ENCODE data around the gene LRP1B.

The LRP1B gene

DNA sequence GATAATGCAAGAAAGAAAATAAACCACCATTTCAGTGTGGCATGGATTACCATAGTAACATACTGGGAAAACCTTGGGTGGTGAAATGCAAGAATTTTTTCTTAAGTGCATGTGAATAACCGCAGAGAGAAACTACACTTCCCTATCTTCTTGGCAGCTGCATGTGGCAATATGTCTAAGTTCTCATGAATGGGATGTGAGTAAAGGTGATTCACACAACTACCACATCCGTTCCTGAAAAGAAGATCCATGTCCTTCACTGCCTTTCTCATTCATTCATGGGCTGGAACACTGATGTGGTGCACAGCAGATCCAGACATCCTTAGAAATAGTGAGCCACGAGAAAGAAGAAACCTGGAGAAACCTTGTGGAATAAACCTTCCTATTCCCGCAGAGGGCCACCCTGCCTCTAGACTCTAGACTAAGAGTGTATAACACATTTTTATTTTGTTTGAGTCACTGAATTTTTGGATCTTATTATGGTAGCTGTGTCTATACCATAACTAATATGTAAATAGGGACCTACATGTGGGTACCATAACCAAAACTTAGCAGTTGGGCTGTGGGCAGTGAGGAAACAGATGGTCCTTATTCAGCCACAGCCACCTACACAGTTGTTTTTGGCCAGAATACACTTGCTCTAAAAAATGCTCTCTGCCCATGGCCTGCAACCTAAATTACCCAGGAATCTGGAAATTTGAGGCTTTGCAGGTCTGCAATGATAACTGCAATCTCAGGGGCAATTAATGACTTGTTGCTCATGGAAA lies 573.3 kb downstream of the LRP1B start:
- DNase-seq: peak; percentile 96

DNA sequence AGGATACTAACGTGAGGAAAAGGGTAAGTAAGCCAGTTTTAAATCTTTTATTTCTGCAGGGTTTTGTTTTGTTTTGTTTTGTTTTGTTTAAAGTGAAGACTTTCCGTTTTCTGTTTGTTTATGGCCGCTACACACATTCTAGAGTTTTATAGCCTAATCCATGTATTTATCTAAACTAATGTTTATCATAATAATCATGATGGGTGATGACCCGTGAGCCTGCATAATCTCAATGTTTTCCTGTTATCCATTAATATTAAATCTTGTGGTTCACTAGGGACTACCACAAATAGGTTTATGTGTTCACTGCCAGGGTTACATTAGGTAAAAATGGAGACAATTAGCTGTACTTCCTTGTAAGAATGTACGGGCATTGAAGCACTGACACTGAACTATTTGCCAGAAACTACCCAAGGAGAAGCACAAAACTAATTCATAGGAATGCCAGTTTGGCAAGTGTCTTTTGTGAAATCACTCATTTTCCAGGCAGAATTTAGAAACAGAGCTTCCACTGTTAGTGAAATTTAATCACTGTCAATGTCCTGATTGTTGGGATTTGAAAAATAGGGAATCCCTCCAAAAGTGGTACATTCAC lies 574.8 kb downstream of the LRP1B start:
- DNase-seq: no peak

DNA sequence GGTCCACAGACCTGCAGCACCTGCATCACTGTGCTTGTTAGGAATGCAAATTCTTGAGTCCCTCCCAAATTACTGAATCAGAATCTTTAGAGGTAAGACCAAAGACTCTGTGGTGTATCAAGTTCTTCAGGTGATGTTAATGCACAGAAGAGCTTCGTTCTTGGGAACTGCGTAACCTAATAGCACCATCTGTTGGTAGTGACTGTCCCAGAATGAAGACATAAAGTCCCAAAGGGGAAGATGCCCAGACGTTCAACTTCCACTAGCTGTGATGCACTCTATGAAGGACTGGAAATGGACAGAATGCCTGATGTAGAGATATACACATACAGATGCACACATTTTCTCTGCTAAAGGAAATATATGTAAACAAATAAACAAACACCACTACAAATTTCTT lies 576.0 kb downstream of the LRP1B start:
- DNase-seq: peak; percentile 59

DNA sequence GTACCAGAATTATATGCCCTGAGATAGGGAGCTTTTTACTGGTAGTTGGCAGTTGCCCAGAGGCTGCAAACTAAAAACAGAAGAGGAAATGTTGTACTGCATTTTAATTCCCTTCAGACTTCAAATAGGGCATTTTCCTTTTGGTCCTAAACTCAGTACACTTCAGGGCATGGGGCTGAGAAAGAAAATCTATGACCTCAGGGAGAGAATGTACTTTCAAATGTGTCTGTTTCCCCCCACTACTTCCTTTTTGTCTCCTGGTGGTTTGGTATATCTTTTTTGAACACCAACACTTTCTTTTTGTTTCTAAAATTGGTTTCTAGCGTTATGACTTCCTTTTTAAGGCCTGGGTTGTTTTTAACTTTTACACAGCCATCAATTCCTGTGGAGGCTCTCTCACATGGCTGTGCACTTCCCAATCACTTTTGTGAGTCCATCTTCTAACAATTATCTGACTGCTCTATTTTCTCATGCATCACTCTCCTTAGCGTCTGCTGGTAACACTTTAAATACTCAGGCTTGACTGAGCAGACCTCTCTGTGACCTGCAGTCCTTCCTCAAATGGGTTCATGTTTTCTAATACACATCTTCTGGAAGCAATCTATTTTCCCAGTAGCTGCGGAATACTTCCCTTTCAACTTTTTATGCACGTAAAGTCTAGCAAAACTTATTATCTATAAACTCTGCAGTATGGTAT lies 596.0 kb downstream of the LRP1B start:
- peak; percentile 11 for DNase-seq

DNA sequence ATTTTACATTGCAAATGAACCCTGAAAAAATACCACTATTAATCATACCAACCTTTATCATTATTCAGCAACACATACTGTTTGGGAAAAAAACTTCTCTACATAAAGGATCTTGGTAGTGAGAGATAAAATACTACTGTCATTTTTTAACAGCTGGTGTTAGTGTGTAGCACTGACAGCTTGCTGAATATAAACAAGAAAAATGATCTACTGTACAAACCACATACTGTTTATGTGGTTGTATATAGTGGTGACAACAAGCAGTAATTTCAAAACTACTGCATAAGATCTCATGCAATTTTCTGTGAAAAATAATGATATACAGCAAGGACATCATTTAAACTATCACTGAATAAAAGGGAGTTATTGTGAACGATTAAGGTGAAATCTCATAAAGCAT lies 601.2 kb downstream of the LRP1B start:
- DNase-seq: no peak

DNA sequence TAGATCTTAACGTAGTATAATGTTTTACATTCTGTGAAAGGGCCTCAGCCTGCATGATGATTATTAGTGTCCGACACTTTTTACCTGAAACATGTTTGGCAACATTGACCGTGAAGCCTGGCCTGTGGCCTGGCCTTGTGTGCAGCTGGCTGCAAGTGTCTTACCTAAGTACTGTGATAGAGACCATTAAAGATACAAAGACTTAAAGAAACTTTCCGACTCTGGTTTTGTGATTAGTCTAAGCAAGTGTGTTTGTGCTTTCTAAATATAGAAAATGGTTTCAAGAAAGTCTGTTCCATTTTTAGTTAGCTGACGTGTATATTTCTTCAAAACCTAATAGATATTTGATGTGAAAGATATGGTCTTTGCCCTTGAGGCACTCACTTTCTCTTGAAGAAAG lies 601.8 kb downstream of the LRP1B start:
- DNase-seq: no peak

DNA sequence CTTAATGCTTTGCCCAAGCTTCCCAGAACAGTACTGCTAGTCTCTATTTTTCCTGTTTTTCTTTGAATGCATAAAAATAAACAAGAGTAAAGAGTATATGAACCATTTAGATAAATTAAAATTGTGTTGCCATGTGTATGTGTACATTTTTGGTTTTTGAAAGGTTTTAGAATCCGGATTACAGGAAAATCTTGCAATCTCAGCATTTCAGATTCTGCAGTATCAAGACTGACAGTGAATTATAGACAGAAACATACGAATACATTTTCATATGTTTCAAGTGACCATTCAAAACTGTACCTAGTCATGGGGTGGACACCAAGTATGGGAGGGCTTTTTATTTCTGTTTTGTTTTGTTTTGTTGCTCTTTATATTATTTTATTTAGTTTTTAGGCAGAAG lies 604.1 kb downstream of the LRP1B start:
- no peak for DNase-seq

DNA sequence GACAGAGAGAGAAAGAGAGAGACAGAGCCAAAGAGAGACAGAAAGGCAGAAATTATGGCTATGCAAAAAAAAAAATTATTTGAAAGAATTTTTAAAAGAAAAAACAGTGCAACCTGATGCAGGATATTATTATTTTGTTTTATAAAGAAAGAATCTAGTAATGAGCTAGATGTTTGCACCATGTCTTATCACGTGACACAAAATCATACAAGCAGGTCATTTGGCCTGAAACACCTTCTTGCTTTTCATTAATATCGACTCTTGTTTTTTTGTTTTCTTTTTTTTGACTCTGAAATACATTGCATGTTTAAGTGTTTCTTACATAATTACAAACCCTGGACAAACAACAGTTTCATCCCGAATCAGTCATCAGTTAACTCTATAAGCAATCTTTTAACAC lies 606.0 kb downstream of the LRP1B start:
- DNase-seq: no peak

DNA sequence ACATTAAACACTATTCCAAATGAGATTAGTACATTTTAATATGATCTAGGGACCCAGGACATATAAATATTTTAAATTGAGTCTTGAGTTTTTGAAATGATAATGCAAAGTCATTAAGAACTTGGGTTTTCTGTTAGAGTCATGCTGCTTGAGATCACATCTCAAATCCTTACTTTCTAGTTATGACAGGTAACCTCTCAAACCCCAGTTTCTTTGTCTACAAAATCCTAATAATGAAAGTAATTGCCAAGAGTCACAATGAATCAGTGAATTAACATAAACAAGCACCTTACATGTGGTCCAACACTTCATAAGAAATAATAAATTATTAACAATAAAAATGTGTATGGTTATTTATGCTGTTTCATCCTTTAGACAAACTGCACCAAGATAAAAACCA lies 607.6 kb downstream of the LRP1B start:
- no peak for DNase-seq

DNA sequence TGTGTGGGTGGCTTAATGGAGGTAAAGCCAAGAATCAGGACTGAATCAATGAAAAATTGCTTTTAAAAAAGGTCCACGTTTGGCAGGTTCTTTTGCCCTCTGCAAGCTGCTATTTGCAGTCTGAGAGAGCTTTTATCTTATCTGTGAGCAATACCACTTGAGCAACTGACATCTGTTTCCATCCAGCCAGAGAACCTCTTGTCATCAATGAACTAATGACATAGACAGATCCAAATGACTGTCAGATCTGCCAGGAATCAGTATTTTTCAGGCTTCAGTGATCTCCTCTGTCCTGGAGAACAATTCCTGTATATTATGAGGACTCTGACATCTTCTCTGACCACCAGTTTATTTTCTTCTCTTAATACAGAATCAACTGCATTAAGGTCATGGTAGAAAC lies 608.1 kb downstream of the LRP1B start:
- DNase-seq: no peak

DNA sequence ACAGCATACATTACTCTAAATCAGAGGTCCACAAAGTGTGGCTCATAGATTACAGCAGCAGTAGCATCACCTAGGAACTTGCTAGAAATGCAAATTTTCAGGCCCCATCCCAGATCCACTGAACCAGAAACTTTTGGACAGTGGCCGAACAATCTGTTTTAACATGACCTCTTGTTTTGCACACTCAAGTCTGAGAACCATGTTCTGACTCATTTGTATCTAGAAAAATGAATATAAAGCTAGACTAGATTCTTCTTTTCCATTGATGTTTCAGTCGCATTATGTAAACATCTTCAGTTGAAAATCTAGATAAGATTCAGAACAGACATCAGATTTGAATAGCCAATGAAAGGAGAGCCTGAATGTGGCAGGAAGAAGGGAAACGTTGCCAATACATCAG lies 608.8 kb downstream of the LRP1B start:
- DNase-seq: no peak

DNA sequence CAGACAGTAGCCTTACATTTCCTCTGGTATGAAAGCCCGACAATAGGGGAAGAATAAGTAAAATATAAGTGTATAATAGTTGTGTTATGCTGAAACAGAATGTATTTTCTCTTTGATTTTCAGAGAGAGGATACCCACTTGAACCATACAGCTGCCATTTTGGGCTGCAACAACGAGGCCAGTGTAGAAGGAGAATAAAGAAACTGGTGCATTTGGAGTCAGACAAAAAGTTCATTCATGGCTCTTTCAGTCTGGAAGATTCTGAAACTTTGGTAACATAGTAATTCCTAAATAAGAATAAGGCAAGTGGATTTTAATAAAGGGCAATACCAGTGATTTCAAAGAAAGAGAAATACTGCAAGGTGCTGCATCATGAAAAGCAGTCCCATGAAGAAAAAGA lies 610.9 kb downstream of the LRP1B start:
- DNase-seq: no peak

DNA sequence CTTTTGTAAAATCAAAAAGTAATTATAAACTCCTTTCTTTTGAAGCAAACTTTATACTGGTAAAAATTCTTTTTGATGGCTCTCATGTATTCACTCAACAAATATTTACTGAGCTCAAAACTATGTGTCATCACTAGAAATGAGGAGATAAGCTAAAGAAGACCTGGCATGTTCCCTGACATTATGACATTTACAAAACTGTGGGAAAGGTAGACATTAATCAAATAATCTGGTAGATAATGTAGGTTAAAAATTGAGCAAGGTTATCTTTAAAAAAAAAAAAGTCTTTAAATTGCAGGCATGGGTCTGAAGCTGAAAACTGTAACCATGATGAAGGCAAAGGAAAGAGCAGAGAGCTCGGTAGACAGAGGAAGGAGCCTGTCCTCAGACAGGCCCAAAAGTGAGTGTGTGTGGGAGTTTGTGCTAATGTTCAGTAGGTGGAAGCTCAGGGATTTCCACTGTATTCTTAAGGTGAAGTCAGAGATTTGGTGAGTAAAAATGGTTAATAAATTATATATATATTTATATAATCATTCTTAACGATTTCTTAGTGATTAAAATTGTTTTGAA lies 612.9 kb downstream of the LRP1B start:
- no peak for DNase-seq

DNA sequence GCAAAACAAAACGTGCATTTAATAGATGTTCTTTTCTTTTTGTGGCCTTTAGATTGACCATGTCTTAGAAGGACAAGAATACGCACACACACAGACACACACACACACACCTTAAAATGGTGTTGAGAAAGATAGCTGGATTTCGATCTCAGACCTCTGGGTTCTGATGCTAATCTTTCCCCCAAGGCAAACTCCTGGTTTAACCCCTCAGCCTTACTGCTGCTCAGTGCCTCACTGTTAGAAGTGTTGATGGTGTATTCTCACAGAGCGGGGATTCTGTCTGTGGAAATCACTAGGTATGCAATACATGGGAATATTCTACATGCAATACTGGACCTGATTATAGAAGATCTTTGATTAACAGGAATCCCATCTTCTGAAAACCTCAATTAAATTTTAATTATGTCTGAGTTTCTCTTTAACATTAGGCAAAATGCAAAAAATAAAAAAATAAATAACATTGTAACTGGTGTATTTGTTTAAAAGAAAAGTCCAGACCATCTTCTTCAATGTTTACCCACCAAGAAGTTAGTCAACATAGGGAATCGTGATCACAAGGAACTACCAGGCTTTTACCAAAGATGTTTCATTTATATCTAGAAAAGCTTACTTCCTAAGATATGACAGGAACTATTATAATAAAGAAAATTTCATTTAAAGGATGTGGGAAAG lies 613.5 kb downstream of the LRP1B start:
- no peak for DNase-seq

DNA sequence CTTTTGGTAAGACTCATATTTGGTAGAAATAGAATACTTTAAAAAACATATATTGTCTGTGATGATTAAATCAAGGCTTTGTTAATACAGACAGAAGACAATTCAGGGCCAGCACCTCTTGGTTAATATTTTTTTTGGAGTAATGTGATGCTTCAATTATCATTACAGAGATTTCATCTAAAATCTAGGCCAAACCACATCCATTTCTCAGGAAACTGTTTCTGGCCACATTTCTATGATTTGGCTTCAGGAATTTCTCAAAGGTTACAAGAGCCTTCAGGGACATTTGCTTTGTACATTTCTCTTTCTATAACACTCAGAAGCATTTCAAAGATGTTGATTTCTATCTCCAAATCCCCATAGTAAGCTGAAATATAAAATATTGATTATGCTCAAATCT lies 614.9 kb downstream of the LRP1B start:
- no peak for DNase-seq

DNA sequence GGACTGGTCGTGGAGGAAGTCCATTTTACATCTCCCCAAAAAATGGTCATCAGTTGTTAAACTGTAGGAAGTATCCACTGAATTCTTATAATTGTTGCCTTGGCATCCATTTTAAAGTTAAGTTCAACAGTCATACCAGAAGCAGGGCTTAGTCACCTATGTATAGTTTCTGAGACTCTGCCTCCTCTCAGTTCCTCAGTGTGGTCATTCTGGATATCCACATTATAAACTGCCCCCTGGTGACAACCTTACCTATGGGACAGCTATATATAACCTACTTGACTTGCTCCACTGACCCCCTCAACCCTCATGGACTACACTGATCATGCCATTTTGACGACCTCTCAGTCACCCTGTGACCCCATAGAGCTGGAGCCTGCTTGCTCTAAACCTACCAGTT lies 617.0 kb downstream of the LRP1B start:
- no peak for DNase-seq

DNA sequence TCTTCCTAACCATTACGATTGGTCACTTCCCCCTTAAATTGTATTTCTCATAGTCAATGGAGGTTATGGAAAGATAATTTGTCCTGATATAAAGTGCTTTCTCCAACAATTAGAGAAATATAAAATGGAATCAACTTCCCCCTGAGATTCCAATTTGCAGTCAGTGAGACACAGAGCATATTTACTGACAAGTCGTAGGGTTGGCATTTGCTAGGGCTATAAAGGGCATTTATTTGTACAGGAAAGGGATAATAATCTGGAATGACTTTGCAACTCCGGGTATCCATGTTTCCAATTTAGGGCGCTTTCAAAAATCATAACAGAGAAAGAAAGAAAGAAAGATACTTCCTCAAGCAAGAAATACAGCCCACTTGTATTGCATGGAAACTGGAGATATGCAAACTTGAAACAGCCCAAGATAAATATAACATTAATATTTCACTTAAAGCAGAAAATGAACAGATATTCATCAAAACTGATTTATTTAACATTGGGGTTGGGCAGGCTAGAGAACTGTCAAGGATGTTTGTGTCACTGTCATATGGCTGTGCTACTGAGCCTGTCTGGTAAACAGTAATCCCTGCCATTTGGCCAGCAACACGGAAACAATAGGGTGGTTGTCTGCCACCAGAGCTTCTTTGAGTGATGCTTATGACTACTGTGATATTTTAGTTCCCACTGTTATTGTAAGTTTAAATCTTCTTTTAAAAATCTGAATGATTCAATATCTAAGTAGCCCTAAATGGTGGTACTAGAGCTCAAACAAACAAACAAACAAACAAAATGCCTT lies 621.8 kb downstream of the LRP1B start:
- DNase-seq: no peak

DNA sequence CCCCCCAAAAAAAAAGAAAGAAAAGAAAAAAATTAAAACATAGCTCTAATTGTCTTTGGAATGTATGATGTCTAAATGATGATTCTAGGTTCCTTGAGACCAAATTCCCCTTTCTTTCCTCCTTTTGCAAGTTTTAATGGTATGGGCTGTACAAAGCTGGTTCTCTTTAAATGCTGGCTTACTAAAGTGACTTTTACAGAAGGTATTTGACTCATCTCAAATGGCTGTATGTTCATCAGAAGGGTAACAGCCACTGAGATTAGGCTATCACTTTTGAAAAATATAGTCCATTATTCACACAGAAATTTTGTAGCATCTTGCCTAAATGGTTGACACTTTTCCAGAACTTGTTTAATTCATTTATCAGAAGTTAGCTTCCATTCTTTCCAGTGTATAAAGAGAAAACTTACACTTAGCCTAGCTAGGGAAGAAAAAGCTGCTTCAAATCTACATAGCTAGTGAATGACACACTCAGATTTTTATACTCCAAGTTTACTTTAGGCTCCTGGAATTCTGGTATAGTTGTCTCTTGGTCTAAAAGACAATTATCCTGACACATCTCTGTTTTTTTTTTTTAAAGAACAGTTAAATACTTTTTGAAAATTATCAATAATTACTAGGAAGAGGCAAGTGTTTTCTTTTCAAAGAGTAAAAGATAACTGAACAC lies 622.6 kb downstream of the LRP1B start:
- DNase-seq: no peak

DNA sequence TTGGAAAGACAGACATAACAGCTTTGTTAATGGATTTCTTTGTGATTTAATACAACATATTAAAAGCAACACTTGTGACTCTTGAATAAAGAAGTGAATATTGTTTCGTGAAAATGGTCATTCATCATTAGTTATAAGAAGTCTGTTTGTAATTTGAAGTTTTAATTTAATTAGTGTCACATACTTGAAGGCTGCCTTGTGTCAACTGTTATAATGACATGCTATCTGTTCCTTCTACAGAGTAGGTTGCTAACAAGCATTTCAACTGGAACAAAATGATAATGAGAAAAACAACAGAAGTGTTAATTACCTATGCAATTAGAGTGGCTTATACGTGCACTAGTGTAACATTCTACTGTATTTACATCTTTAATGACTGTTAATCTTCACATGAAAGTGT lies 624.7 kb downstream of the LRP1B start:
- no peak for DNase-seq

DNA sequence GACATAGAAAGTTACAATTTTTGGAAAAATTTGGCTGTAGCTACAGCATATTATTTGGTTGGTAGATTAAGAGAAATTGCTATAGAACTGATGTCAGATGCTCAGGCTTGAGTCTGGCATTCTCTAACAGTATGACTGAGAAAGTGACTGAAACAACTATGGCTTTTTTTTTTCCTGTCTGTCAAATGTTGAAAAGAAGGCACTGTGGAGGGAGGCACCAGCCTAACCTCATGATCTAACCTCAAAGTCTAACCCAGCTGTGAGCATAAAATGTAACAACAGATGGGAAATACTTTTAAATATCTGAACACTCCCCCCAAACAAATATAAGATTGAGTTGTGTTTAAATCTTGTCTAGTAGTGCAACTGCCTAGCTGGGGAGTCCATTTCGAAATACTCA lies 629.1 kb downstream of the LRP1B start:
- no peak for DNase-seq

DNA sequence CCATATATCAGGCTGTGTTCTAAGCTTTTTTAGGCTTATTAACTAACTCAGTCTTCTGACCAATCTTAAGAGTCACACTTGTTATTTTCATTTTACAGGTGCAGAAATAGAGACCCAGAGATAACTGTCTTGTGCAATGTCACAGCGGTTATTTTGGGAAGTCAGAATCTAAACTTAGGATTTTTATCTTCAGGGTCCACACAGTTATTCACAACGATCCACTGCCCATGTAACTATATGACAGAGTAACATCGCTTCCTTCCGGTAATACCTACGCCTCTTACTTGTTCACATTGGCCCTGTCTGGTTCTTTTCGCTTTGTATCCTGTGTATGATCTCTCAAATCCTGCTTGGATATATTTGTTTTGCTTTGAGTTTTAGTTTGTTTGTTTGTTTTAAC lies 631.7 kb downstream of the LRP1B start:
- no peak for DNase-seq

DNA sequence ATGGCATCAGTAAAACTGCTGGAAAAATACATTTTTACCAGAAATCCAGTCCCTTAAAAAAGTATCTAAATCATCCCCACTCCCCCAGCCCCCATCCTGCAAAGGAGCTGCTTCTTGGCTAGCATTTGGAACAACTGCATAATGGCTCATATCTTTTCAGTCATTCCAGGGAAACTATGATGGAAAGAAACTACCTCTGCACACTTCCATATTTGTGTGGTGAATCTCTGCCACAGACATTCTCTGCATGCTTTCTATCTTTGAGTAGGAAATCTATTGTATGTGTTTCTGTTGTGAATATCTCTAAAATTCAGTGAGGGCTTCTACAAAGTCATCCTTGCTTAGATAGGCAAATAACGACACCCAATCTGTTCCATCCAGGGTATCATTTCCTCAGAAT lies 632.3 kb downstream of the LRP1B start:
- DNase-seq: no peak

All from inflammatory macrophage treated with lipopolysaccharide for 4 hours (primary cell).